GM23338 (cell line): ENCODE results near the gene PIAS1.

Experiments
- CREB1 ChIP-seq: fragments of 250-450 bp; sonication (Bioruptor Pico); IDR thresholded peaks from 2 replicates; pipeline ENCODE4 v1.5.0; 2020; ENCODE audit warnings: low read depth, mild to moderate bottlenecking, moderate library complexity
- EZH2 ChIP-seq: fragments of 200-600 bp; sonication (generic); IDR thresholded peaks from one replicate; pipeline ENCODE4 v1.8.0; 2017; ENCODE audit warnings: antibody characterized with exemption, mild to moderate bottlenecking, low read depth; ENCODE audit not compliant: unreplicated experiment
- EZH2phosphoT487 ChIP-seq: fragments of 200-600 bp; sonication (generic); IDR thresholded peaks from one replicate; pipeline ENCODE4 v1.8.1; 2018; ENCODE audit warnings: antibody characterized with exemption; ENCODE audit not compliant: unreplicated experiment
- JUNB ChIP-seq: IDR thresholded peaks from one replicate; pipeline ENCODE4 v1.6.1; 2016; ENCODE audit warnings: antibody characterized with exemption; ENCODE audit not compliant: unreplicated experiment
- NANOG ChIP-seq: IDR thresholded peaks from 2 replicates; pipeline ENCODE4 v1.6.1; 2016; ENCODE audit warnings: antibody characterized with exemption, borderline replicate concordance
- POLR2AphosphoS5 ChIP-seq: IDR thresholded peaks from 2 replicates; pipeline ENCODE4 v1.6.1; 2016; ENCODE audit warnings: antibody characterized with exemption, low read depth
- REST ChIP-seq: IDR thresholded peaks from one replicate; pipeline ENCODE4 v1.6.1; 2018; ENCODE audit warnings: antibody characterized with exemption; ENCODE audit not compliant: unreplicated experiment
- ZNF114 ChIP-seq: fragments of 250-450 bp; sonication (Bioruptor Pico); IDR thresholded peaks from 2 replicates; pipeline ENCODE4 v1.5.0; 2020; ENCODE audit warnings: mild to moderate bottlenecking, moderate library complexity
- ZNF331 ChIP-seq: fragments of 250-450 bp; sonication (Bioruptor Pico); IDR thresholded peaks from 2 replicates; pipeline ENCODE4 v1.5.0; 2020; ENCODE audit warnings: low read depth, mild to moderate bottlenecking, moderate library complexity
- TF ChIP-seq, protein P1 (sequence below), 2 experiments: fragments of 200-600 bp in 1 of 2; sonication (generic) in 1 of 2; conservative IDR thresholded peaks; 2 replicates each; pipeline versions ENCODE4 v1.5.1 to v1.6.1; 2016 to 2017; ENCODE audit warnings: antibody characterized with exemption in 2 of 2, low read depth in 2 of 2, mild to moderate bottlenecking in 2 of 2, moderate library complexity in 1 of 2
- TF ChIP-seq, protein P2 (sequence below): IDR thresholded peaks from 2 replicates; pipeline ENCODE4 v1.6.1; 2016; ENCODE audit warnings: antibody characterized with exemption
- TF ChIP-seq, protein P3 (sequence below): fragments of 250-450 bp; sonication (Bioruptor Pico); IDR thresholded peaks from 2 replicates; pipeline ENCODE4 v1.5.0; 2020; ENCODE audit warnings: mild to moderate bottlenecking, moderate library complexity

- TF ChIP-seq EZH2phosphoT487: no peak
- TF ChIP-seq, protein P1, sequence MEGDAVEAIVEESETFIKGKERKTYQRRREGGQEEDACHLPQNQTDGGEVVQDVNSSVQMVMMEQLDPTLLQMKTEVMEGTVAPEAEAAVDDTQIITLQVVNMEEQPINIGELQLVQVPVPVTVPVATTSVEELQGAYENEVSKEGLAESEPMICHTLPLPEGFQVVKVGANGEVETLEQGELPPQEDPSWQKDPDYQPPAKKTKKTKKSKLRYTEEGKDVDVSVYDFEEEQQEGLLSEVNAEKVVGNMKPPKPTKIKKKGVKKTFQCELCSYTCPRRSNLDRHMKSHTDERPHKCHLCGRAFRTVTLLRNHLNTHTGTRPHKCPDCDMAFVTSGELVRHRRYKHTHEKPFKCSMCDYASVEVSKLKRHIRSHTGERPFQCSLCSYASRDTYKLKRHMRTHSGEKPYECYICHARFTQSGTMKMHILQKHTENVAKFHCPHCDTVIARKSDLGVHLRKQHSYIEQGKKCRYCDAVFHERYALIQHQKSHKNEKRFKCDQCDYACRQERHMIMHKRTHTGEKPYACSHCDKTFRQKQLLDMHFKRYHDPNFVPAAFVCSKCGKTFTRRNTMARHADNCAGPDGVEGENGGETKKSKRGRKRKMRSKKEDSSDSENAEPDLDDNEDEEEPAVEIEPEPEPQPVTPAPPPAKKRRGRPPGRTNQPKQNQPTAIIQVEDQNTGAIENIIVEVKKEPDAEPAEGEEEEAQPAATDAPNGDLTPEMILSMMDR (conservative IDR thresholded peaks at IDR 0.05; ENCODE audit: low read depth in 2 of 2): no peak
- TF ChIP-seq POLR2AphosphoS5: no peak
- no peak for TF ChIP-seq EZH2
- TF ChIP-seq CREB1: no peak
- TF ChIP-seq ZNF331: no peak
- TF ChIP-seq, protein P2, sequence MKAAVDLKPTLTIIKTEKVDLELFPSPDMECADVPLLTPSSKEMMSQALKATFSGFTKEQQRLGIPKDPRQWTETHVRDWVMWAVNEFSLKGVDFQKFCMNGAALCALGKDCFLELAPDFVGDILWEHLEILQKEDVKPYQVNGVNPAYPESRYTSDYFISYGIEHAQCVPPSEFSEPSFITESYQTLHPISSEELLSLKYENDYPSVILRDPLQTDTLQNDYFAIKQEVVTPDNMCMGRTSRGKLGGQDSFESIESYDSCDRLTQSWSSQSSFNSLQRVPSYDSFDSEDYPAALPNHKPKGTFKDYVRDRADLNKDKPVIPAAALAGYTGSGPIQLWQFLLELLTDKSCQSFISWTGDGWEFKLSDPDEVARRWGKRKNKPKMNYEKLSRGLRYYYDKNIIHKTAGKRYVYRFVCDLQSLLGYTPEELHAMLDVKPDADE: no peak
- TF ChIP-seq REST: no peak
- TF ChIP-seq ZNF114: no peak
- no peak for TF ChIP-seq NANOG
- TF ChIP-seq JUNB: no peak
- TF ChIP-seq, protein P3, sequence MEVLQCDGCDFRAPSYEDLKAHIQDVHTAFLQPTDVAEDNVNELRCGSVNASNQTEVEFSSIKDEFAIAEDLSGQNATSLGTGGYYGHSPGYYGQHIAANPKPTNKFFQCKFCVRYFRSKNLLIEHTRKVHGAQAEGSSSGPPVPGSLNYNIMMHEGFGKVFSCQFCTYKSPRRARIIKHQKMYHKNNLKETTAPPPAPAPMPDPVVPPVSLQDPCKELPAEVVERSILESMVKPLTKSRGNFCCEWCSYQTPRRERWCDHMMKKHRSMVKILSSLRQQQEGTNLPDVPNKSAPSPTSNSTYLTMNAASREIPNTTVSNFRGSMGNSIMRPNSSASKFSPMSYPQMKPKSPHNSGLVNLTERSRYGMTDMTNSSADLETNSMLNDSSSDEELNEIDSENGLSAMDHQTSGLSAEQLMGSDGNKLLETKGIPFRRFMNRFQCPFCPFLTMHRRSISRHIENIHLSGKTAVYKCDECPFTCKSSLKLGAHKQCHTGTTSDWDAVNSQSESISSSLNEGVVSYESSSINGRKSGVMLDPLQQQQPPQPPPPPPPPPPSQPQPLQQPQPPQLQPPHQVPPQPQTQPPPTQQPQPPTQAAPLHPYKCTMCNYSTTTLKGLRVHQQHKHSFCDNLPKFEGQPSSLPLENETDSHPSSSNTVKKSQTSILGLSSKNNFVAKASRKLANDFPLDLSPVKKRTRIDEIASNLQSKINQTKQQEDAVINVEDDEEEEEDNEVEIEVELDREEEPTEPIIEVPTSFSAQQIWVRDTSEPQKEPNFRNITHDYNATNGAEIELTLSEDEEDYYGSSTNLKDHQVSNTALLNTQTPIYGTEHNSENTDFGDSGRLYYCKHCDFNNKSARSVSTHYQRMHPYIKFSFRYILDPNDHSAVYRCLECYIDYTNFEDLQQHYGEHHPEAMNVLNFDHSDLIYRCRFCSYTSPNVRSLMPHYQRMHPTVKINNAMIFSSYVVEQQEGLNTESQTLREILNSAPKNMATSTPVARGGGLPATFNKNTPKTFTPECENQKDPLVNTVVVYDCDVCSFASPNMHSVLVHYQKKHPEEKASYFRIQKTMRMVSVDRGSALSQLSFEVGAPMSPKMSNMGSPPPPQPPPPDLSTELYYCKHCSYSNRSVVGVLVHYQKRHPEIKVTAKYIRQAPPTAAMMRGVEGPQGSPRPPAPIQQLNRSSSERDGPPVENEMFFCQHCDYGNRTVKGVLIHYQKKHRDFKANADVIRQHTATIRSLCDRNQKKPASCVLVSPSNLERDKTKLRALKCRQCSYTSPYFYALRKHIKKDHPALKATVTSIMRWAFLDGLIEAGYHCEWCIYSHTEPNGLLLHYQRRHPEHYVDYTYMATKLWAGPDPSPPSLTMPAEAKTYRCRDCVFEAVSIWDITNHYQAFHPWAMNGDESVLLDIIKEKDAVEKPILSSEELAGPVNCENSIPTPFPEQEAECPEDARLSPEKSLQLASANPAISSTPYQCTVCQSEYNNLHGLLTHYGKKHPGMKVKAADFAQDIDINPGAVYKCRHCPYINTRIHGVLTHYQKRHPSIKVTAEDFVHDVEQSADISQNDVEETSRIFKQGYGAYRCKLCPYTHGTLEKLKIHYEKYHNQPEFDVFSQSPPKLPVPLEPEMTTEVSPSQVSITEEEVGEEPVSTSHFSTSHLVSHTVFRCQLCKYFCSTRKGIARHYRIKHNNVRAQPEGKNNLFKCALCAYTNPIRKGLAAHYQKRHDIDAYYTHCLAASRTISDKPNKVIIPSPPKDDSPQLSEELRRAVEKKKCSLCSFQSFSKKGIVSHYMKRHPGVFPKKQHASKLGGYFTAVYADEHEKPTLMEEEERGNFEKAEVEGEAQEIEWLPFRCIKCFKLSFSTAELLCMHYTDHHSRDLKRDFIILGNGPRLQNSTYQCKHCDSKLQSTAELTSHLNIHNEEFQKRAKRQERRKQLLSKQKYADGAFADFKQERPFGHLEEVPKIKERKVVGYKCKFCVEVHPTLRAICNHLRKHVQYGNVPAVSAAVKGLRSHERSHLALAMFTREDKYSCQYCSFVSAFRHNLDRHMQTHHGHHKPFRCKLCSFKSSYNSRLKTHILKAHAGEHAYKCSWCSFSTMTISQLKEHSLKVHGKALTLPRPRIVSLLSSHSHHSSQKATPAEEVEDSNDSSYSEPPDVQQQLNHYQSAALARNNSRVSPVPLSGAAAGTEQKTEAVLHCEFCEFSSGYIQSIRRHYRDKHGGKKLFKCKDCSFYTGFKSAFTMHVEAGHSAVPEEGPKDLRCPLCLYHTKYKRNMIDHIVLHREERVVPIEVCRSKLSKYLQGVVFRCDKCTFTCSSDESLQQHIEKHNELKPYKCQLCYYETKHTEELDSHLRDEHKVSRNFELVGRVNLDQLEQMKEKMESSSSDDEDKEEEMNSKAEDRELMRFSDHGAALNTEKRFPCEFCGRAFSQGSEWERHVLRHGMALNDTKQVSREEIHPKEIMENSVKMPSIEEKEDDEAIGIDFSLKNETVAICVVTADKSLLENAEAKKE (CRISPR knock-in tag): no peak
These were observed 163.2 kb downstream of the PIAS1 start for GRCh38 chr15:68217341-68217740.
